Measurements from ENCODE around the gene MYL6.

Gene MYL6

GRCh38 chr12:56162468-56163290, 4.5 kb downstream of the MYL6 start:
- TF ChIP-seq, protein P1, sequence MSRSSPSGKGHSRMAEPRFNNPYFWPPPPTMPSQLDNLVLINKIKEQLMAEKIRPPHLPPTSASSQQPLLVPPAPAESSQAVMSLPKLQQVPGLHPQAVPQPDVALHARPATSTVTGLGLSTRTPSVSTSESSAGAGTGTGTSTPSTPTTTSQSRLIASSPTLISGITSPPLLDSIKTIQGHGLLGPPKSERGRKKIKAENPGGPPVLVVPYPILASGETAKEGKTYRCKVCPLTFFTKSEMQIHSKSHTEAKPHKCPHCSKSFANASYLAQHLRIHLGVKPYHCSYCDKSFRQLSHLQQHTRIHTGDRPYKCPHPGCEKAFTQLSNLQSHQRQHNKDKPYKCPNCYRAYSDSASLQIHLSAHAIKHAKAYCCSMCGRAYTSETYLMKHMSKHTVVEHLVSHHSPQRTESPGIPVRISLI (tag by site-specific recombination; IDR thresholded peaks at IDR 0.05) = no peak
- TF ChIP-seq GLIS1 (tag by site-specific recombination; IDR thresholded peaks at IDR 0.05) (no peak), ZNF394 (tag by site-specific recombination; IDR thresholded peaks at IDR 0.05; ENCODE audit: borderline replicate concordance) (peak; percentile 62; the same call in 1 of the 2 replicates), PRDM10 (tag by site-specific recombination; IDR thresholded peaks at IDR 0.05) (0 out of 2 replicates have a peak, but pooled peaks have one; percentile 33), ZNF514 (tag by site-specific recombination; IDR thresholded peaks at IDR 0.05) (no peak)

GRCh38 chr12:56163533-56164344, 5.6 kb downstream of the MYL6 start:
- Histone ChIP-seq H3K4me3 (ENCODE audit: low read depth, low read length) (no peak overlapping the region), H3K36me3 (ENCODE audit: control insufficient read depth in 2 of 2, insufficient read depth in 1 of 2, low read length in 2 of 2) (peaks cover 44 to 91% of the 10 kb centered on the region in 2 experiments), H3K9me3 (ENCODE audit: control insufficient read depth, insufficient read depth, low read depth, low read length) (no peaks in the 10 kb centered on the region), H3K4me1 (ENCODE audit: control insufficient read depth, insufficient read depth, low read length) (peaks cover 3% of the 10 kb centered on the region; the same call in 1 of the 2 replicates), H3K27ac (ENCODE audit: extremely low read depth, low read depth, low read length) (no peak overlapping the region; the same call in 1 of the 2 replicates)
- ChIA-PET CTCF (interaction anchor here (0.7 to 2.9 kb wide), 5 partner anchors 11 to 44 kb away, joined by 3 to 16 read pairs (median 3); partner anchors contain the start of genes MYL6B and SMARCC2), POLR2A (interaction anchor here (0.6 to 3.7 kb wide), 6 partner anchors 9 to 1883 kb away, joined by 3 to 29 read pairs (median 14); partner anchors contain the start of genes ESYT1, HNRNPA1, SMARCC2 and ZC3H10)
- TF ChIP-seq ZNF521 (tag by site-specific recombination; IDR thresholded peaks at IDR 0.05) (no peak), ZNF239 (tag by site-specific recombination; IDR thresholded peaks at IDR 0.05) (no peak), ZNF626 (tag by site-specific recombination; IDR thresholded peaks at IDR 0.05) (no peak), RBAK (tag by site-specific recombination; IDR thresholded peaks at IDR 0.05) (no peak), ZIC2 (tag by site-specific recombination; IDR thresholded peaks at IDR 0.05) (peak; percentile 22; the same call in 1 of the 2 replicates), ZNF341 (tag by site-specific recombination; IDR thresholded peaks at IDR 0.05; ENCODE audit: low read depth) (0 out of 2 replicates have a peak, but pooled peaks have one; percentile 2), KLF9 (tag by site-specific recombination; IDR thresholded peaks at IDR 0.05; ENCODE audit: low read depth) (no peak)

More at GRCh38 chr12:56162468-56163290, 4.5 kb downstream of the MYL6 start:
- ChIA-PET POLR2A (interaction anchor here (0.6 to 3.7 kb wide), 9 partner anchors 8 to 1882 kb away, joined by 3 to 29 read pairs (median 4); partner anchors contain the start of genes ESYT1, HNRNPA1, SMARCC2 and ZC3H10), CTCF (interaction anchor here (0.7 to 2.9 kb wide), 4 partner anchors 11 to 43 kb away, joined by 3 to 16 read pairs (median 8); partner anchors contain the start of genes MYL6B and SMARCC2)
- H3K27ac ChIP-seq (ENCODE audit: extremely low read depth, low read depth, low read length) = no peak overlapping the region; the same call in 1 of the 2 replicates
- H3K4me3 ChIP-seq (ENCODE audit: low read depth, low read length) = no peak overlapping the region
- H3K4me1 ChIP-seq (ENCODE audit: control insufficient read depth, insufficient read depth, low read length) = peaks cover 3% of the 10 kb centered on the region; the same call in 1 of the 2 replicates
- no peaks in the 10 kb centered on the region for H3K9me3 ChIP-seq (ENCODE audit: control insufficient read depth, insufficient read depth, low read depth, low read length)
- peaks cover 34 to 83% of the 10 kb centered on the region in 2 experiments for H3K36me3 ChIP-seq (ENCODE audit: control insufficient read depth in 2 of 2, insufficient read depth in 1 of 2, low read length in 2 of 2)

DNA sequence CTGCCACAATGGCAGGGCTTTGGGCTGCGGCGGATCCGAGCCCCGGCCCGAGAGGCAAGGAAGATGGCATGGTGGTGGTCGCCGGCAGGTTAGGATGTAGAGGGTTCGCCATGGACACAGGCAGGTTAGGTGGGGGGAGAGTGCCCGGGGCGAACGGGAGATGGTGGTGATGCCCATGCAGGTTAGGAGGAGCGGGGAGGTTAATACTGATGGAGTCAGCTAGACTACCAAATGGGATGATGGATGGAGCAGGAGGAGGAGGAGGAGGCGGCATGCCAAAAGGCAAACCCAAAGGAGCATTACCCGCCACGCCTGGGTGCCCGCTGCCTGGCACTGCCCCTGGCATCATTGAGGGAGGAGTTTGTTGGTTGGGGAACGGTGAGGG, 6.2 kb downstream of the MYL6 start:
- H3K27ac ChIP-seq (ENCODE audit: extremely low read depth, low read depth, low read length) = no peak overlapping the region
- H3K4me1 ChIP-seq (ENCODE audit: control insufficient read depth, insufficient read depth, low read length) = peaks cover 3% of the 10 kb centered on the region; the same call in 1 of the 2 replicates
- peaks cover 49 to 93% of the 10 kb centered on the region in 2 experiments for H3K36me3 ChIP-seq (ENCODE audit: control insufficient read depth in 2 of 2, insufficient read depth in 1 of 2, low read length in 2 of 2)
- TF ChIP-seq ZNF549 (tag by site-specific recombination; IDR thresholded peaks at IDR 0.05) (no peak), ZNF600 (tag by site-specific recombination; IDR thresholded peaks at IDR 0.05) (0 out of 2 replicates have a peak, but pooled peaks have one; percentile 22)
- TF ChIP-seq, protein P2, sequence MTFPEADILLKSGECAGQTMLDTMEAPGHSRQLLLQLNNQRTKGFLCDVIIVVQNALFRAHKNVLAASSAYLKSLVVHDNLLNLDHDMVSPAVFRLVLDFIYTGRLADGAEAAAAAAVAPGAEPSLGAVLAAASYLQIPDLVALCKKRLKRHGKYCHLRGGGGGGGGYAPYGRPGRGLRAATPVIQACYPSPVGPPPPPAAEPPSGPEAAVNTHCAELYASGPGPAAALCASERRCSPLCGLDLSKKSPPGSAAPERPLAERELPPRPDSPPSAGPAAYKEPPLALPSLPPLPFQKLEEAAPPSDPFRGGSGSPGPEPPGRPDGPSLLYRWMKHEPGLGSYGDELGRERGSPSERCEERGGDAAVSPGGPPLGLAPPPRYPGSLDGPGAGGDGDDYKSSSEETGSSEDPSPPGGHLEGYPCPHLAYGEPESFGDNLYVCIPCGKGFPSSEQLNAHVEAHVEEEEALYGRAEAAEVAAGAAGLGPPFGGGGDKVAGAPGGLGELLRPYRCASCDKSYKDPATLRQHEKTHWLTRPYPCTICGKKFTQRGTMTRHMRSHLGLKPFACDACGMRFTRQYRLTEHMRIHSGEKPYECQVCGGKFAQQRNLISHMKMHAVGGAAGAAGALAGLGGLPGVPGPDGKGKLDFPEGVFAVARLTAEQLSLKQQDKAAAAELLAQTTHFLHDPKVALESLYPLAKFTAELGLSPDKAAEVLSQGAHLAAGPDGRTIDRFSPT (tag by site-specific recombination; IDR thresholded peaks at IDR 0.05) = peak; percentile 95
- POLR2A ChIA-PET = interaction anchor here (2.3 to 3.7 kb wide), 2 partner anchors 25 to 46 kb away, joined by 5 to 29 read pairs; partner anchors contain the start of genes SMARCC2 and ZC3H10
- no peaks in the 10 kb centered on the region for H3K9me3 ChIP-seq (ENCODE audit: control insufficient read depth, insufficient read depth, low read depth, low read length)
- CTCF ChIA-PET = no interaction called here
- no peak overlapping the region for H3K4me3 ChIP-seq (ENCODE audit: low read depth, low read length)
